PC-9 (cell line): Measurements from ENCODE around the gene EPC2.

Experiments
- EZH2 ChIP-seq: fragments of 200-600 bp; sonication (generic); IDR thresholded peaks from 2 replicates; pipeline ENCODE4 v1.8.0; 2017; ENCODE audit warnings: antibody characterized with exemption, low read depth
- TF ChIP-seq, protein P1 (sequence below): fragments of 200-600 bp; sonication (generic); conservative IDR thresholded peaks from 2 replicates; pipeline ENCODE4 v1.6.1; 2017; ENCODE audit warnings: mixed run types, antibody characterized with exemption, mild to moderate bottlenecking, moderate library complexity

DNA sequence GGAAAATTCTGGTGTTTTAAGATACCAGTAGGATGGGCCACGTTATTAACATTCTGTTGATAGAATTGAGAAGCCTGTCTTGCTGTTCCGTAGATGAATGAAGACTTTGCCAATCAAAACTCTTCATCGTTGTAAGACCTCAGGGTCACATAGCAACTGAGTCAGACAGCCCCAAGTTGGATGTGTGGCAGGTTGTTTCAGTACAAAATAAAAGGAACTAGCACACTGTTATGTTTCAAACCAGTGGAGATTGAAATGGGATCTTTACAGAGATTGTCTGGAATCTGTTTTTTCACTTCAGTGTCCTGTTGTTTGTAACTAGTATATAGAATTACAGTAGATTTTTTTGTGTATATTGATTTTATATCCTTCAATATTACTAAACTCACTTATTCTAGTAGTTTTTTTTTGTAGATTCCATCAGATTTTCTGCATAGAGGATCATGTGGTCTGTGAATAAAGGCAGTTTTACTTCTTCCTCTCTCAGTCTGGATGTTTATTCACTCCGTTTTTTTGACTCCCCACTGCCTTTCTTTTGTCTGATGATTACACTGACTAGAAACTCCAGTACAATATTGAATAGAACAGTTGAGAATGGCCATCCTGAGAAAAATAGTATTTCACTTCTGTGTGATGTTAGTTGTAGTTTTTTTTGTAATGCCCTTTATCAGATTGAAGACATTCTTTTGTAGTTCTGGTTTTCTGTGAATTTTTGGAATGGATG, 22.7 kb downstream of the EPC2 start:
- TF ChIP-seq, protein P1, sequence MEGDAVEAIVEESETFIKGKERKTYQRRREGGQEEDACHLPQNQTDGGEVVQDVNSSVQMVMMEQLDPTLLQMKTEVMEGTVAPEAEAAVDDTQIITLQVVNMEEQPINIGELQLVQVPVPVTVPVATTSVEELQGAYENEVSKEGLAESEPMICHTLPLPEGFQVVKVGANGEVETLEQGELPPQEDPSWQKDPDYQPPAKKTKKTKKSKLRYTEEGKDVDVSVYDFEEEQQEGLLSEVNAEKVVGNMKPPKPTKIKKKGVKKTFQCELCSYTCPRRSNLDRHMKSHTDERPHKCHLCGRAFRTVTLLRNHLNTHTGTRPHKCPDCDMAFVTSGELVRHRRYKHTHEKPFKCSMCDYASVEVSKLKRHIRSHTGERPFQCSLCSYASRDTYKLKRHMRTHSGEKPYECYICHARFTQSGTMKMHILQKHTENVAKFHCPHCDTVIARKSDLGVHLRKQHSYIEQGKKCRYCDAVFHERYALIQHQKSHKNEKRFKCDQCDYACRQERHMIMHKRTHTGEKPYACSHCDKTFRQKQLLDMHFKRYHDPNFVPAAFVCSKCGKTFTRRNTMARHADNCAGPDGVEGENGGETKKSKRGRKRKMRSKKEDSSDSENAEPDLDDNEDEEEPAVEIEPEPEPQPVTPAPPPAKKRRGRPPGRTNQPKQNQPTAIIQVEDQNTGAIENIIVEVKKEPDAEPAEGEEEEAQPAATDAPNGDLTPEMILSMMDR: no peak
- TF ChIP-seq EZH2: no peak
